SK-N-SH (cell line): Measurements from ENCODE around the gene ACSL3. TPM values are rescaled to one million over a fixed set of nuclear protein-coding genes. Genes with fewer than 3 reads are reported as not detected.
"Not testable (repeated sequence)": the region's sequence is repeated elsewhere in the genome, so short reads cannot be mapped to it uniquely, and the experiment has no call there.

ENCODE experiments used
- CTCF ChIA-PET: fragments of 300-600, 350-600 bp; formaldehyde crosslinking; extraction: SDS; loops from one replicate; lab custom pipeline; 2021; lab: Yijun Ruan, JAX
- POLR2A ChIA-PET: fragments of 350-600 bp; sonication (Branson Sonifier 250); formaldehyde crosslinking; extraction: SDS; loops from one replicate; lab custom pipeline; 2020; ENCODE audit warnings: antibody characterized with exemption, inconsistent platforms; lab: Yijun Ruan, JAX
- DNase-seq: peaks from one replicate; pipeline ENCODE4 v3.0.0; 2012
- H2AFZ ChIP-seq: fragments of 200-600 bp; sonication (generic); 2 replicates; pipeline ENCODE4 v1.8.1; 2016; ENCODE audit warnings: antibody characterized with exemption, mild to moderate bottlenecking, low read depth
- H3F3A ChIP-seq: fragments of 200-600 bp; sonication (generic); replicated peaks from 2 replicates; pipeline ENCODE3; 2016; ENCODE audit warnings: antibody characterized with exemption, mild to moderate bottlenecking; ENCODE audit not compliant: insufficient read depth
- H3K27ac ChIP-seq, 2 experiments: fragments of 200-500 bp in 1 of 2; fragments of 200-600 bp in 1 of 2; sonication (Bioruptor generic) in 1 of 2; sonication (generic), shearing (Covaris generic) in 1 of 2; 2 replicates each; pipeline versions ENCODE4 v1.5.1 to v1.6.1; 2014 to 2016; ENCODE audit warnings: low read depth in 2 of 2, inconsistent platforms in 1 of 2, low read length in 1 of 2, mild to moderate bottlenecking in 1 of 2, mixed read lengths in 1 of 2
- H3K27me3 ChIP-seq: fragments of 200-600 bp; sonication (generic), shearing (Covaris generic); 2 replicates; pipeline ENCODE4 v1.6.1; 2016; ENCODE audit warnings: mixed run types; ENCODE audit not compliant: insufficient read depth
- H3K36me3 ChIP-seq, 2 experiments: fragments of 200-500 bp in 1 of 2; fragments of 200-600 bp in 1 of 2; sonication (Bioruptor generic) in 1 of 2; sonication (generic) in 1 of 2; replicated peaks in 1 of 2; 2 replicates each; pipeline versions ENCODE3 to v1.5.1; 2014 to 2016; ENCODE audit warnings: low read length in 1 of 2, mild to moderate bottlenecking in 1 of 2; ENCODE audit not compliant: insufficient read depth in 2 of 2, control insufficient read depth in 1 of 2
- H3K4me1 ChIP-seq, 2 experiments: fragments of 200-500 bp in 1 of 2; fragments of 200-600 bp in 1 of 2; sonication (Bioruptor generic) in 1 of 2; sonication (generic), shearing (Covaris generic) in 1 of 2; 2 replicates each; pipeline versions ENCODE4 v1.5.1 to v1.6.1; 2014 to 2016; ENCODE audit warnings: low read depth in 1 of 2, low read length in 1 of 2, mixed run types in 1 of 2; ENCODE audit not compliant: insufficient read depth in 2 of 2, control insufficient read depth in 1 of 2
- H3K4me2 ChIP-seq: fragments of 200-600 bp; sonication (generic), shearing (Covaris generic); 2 replicates; pipeline ENCODE4 v1.6.1; 2017; ENCODE audit warnings: mixed run types
- H3K4me3 ChIP-seq, 2 experiments: fragments of 200-500 bp in 1 of 2; fragments of 200-600 bp in 1 of 2; sonication (Bioruptor generic) in 1 of 2; sonication (generic), shearing (Covaris generic) in 1 of 2; 2 replicates each; pipeline versions ENCODE4 v1.5.1 to v1.8.1; 2014 to 2016; ENCODE audit warnings: low read depth in 2 of 2, inconsistent platforms in 1 of 2, low read length in 1 of 2, mild to moderate bottlenecking in 1 of 2, mixed read lengths in 1 of 2, moderate library complexity in 1 of 2
- H3K79me2 ChIP-seq: fragments of 200-600 bp; sonication (generic); 2 replicates; pipeline ENCODE4 v1.8.1; 2017; ENCODE audit warnings: mild to moderate bottlenecking; ENCODE audit not compliant: insufficient read depth
- H3K9ac ChIP-seq: fragments of 200-600 bp; sonication (generic); 2 replicates; pipeline ENCODE4 v1.6.1; 2017; ENCODE audit warnings: mixed run types
- H3K9me2 ChIP-seq: fragments of 200-600 bp; sonication (generic); 2 replicates; pipeline ENCODE4 v1.6.1; 2017; ENCODE audit warnings: mixed run types
- H3K9me3 ChIP-seq: fragments of 200-600 bp; sonication (generic); 2 replicates; pipeline ENCODE4 v1.6.1; 2017; ENCODE audit warnings: mixed run types, mild to moderate bottlenecking, moderate library complexity
- H4K20me1 ChIP-seq: fragments of 200-600 bp; sonication (generic); 2 replicates; pipeline ENCODE4 v1.6.1; 2017; ENCODE audit warnings: mild to moderate bottlenecking, mixed run types; ENCODE audit not compliant: insufficient read depth
- GATA2 ChIP-seq: sonication (generic); formaldehyde crosslinking; IDR thresholded peaks from 2 replicates; pipeline ENCODE4 v1.5.0; 2020; ENCODE audit warnings: mild to moderate bottlenecking, missing genetic modification reagents
- JUND ChIP-seq: IDR thresholded peaks from 2 replicates; pipeline ENCODE4 v1.4.0; 2012
- REST ChIP-seq: IDR thresholded peaks from 2 replicates; pipeline ENCODE4 v1.6.1; 2012; ENCODE audit warnings: mild to moderate bottlenecking, low read depth, low read length, moderate library complexity
- SMC3 ChIP-seq: IDR thresholded peaks from 2 replicates; pipeline ENCODE4 v1.6.1; 2012; ENCODE audit warnings: low read depth, low read length, improper control_type of control experiment
- TAF1 ChIP-seq: IDR thresholded peaks from 2 replicates; pipeline ENCODE4 v1.6.1; 2012; ENCODE audit warnings: low read depth, mild to moderate bottlenecking, low read length, moderate library complexity, borderline replicate concordance
- WGBS: methylation state at CpG from one replicate; pipeline ENCODE4 v1.1.6; 2017; ENCODE audit warnings: low lambda C conversion rate; 5-methylcytosine and 5-hydroxymethylcytosine counted together
- polyA plus RNA-seq, 3 experiments: library from polyadenylated mRNA; depleted of rRNA; stranded (reverse); fragments of >200 nt; gene quantifications; 2 replicates each; pipeline ENCODE4 v1.2.3, GENCODE V29; 2012
- TF ChIP-seq, protein P1 (sequence below): IDR thresholded peaks from 2 replicates; pipeline ENCODE4 v1.4.0; 2012; ENCODE audit warnings: low read depth, borderline replicate concordance
- TF ChIP-seq, protein P2 (sequence below): IDR thresholded peaks from 2 replicates; pipeline ENCODE4 v1.4.0; 2012; ENCODE audit warnings: low read depth
- TF ChIP-seq, protein P3 (sequence below): fragments of 200-600 bp; sonication (generic); IDR thresholded peaks from 2 replicates; pipeline ENCODE4 v1.6.1; 2017; ENCODE audit warnings: antibody characterized with exemption, mild to moderate bottlenecking, moderate library complexity

Gene ACSL3
- polyA plus RNA-seq, 1 of the 3 experiments (the other 2 are of a cell fraction) = 15.7 TPM

GRCh38 chr2:222844323-222844722, 16.5 kb upstream of the ACSL3 start (continued):
- TF ChIP-seq TAF1 (no peak), JUND (peak; percentile 89), SMC3 (no peak), REST (0 out of 2 replicates have a peak, but pooled peaks have one; percentile 13), GATA2 (no peak)
- TF ChIP-seq, protein P1, sequence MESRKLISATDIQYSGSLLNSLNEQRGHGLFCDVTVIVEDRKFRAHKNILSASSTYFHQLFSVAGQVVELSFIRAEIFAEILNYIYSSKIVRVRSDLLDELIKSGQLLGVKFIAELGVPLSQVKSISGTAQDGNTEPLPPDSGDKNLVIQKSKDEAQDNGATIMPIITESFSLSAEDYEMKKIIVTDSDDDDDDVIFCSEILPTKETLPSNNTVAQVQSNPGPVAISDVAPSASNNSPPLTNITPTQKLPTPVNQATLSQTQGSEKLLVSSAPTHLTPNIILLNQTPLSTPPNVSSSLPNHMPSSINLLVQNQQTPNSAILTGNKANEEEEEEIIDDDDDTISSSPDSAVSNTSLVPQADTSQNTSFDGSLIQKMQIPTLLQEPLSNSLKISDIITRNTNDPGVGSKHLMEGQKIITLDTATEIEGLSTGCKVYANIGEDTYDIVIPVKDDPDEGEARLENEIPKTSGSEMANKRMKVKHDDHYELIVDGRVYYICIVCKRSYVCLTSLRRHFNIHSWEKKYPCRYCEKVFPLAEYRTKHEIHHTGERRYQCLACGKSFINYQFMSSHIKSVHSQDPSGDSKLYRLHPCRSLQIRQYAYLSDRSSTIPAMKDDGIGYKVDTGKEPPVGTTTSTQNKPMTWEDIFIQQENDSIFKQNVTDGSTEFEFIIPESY = no peak
- TF ChIP-seq, protein P2, sequence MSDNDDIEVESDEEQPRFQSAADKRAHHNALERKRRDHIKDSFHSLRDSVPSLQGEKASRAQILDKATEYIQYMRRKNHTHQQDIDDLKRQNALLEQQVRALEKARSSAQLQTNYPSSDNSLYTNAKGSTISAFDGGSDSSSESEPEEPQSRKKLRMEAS = peak; percentile 84
- TF ChIP-seq, protein P3, sequence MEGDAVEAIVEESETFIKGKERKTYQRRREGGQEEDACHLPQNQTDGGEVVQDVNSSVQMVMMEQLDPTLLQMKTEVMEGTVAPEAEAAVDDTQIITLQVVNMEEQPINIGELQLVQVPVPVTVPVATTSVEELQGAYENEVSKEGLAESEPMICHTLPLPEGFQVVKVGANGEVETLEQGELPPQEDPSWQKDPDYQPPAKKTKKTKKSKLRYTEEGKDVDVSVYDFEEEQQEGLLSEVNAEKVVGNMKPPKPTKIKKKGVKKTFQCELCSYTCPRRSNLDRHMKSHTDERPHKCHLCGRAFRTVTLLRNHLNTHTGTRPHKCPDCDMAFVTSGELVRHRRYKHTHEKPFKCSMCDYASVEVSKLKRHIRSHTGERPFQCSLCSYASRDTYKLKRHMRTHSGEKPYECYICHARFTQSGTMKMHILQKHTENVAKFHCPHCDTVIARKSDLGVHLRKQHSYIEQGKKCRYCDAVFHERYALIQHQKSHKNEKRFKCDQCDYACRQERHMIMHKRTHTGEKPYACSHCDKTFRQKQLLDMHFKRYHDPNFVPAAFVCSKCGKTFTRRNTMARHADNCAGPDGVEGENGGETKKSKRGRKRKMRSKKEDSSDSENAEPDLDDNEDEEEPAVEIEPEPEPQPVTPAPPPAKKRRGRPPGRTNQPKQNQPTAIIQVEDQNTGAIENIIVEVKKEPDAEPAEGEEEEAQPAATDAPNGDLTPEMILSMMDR = no peak

DNA sequence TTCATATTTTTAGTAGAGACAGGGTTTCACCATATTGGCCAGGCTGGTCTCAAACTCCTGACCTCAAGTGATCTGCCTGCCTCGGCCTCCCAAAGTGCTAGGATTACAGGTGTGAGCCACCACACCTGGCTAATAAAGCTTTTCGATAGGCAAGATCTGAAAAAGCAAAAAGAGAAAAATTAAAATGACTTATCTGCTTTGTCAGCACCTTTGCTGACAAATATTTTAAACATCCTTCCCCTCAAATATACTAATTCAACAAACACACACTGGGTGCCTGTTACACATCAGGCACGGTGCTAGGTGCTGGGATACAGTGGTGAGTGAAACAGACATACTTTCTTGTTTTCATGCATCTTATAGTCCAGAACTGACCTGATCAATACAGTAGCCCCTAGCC, 15.5 kb upstream of the ACSL3 start:
- H3K9ac ChIP-seq, POLR2A ChIA-PET, DNase-seq, H3K27ac ChIP-seq, H3K4me2 ChIP-seq, H3K4me3 ChIP-seq, H3K79me2 ChIP-seq, H3K4me1 ChIP-seq, H3K9me3 ChIP-seq, H3K36me3 ChIP-seq, H3K9me2 ChIP-seq, CTCF ChIA-PET, H2AFZ ChIP-seq, H3K27me3 ChIP-seq, H4K20me1 ChIP-seq: not testable (repeated sequence)
- WGBS = 98% methylated on average over 3 of the region's 3 CpGs
- peaks cover 10% of the 10 kb centered on the region for H3F3A ChIP-seq
